ENCODE data around the gene RAB26. TPM values are rescaled to one million over a fixed set of nuclear protein-coding genes. Genes with fewer than 3 reads are reported as not detected.

Gene RAB26
- total and polyA plus RNA-seq, 2 donors (not counting 1 experiment from before 2014, with no cell fraction given) = 0.43 to 2.0 TPM

DNA sequence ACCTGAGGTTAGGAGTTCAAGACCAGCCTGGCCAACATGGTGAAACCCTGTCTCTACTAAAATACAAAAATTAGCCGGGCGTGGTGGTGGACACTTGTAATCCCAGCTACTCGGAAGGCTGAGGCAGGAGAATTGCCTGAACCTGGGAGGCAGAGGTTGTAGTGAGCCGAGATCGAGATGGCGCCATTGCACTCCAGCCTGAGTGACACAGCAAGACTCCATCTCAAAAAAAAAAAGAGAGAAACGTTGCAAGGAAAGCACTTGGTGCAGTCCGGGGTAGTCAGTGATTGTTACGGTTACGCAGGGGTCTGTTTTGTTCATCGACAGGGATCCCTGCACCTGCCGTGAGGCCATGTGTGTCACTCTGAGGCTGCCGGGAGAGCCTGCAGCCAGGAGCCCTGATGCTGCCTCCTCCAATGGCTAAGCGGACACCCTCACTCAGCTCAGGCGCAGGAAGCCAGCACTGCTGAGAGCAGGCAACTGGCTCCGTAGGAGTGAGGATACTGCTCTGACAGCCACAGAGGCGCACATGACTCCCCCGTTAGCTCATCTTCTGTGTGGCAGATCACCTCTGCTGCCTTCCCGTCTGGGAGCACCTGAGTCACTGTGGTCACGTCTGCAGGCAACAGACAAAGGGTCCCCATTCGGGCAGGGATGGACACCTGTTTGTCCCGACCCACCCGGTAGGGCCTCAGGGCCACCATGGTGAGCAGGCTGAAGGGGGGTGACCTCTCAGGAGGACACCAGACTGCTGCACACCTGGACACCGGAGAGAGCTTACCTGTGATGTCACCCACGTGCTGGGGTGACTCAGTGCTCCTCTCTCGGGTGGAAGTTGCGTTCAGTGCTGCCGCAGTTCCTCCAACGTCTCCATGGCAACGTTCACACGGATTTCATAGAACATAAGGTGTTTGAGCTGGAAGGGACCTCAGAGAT lies 5.2 kb upstream of the RAB26 start:
- H3K4me3 ChIP-seq (replicated peaks in 1 of 4; ENCODE audit: control extremely low read depth in 1 of 4, insufficient read depth in 1 of 4, low read depth in 3 of 4, low read length in 4 of 4) = no peak overlapping the region
- H4K20me1 ChIP-seq (ENCODE audit: control insufficient read depth, extremely low read depth, insufficient read depth, low read length) = no peaks in the 10 kb centered on the region
- H3K9ac ChIP-seq (ENCODE audit: insufficient read depth, low read length) = no peak overlapping the region
- DNase-seq (ENCODE audit: low read depth in 2 of 2) = no peak
- H3K27ac ChIP-seq (ENCODE audit: insufficient read depth, low read length) = no peak overlapping the region
- H3K27me3 ChIP-seq (ENCODE audit: control insufficient read depth, insufficient read depth, low read length) = no peaks in the 10 kb centered on the region
- no peaks in the 10 kb centered on the region for H3K9me3 ChIP-seq (ENCODE audit: control insufficient read depth, insufficient read depth, low read depth, low read length)
- TF ChIP-seq, protein P1, sequence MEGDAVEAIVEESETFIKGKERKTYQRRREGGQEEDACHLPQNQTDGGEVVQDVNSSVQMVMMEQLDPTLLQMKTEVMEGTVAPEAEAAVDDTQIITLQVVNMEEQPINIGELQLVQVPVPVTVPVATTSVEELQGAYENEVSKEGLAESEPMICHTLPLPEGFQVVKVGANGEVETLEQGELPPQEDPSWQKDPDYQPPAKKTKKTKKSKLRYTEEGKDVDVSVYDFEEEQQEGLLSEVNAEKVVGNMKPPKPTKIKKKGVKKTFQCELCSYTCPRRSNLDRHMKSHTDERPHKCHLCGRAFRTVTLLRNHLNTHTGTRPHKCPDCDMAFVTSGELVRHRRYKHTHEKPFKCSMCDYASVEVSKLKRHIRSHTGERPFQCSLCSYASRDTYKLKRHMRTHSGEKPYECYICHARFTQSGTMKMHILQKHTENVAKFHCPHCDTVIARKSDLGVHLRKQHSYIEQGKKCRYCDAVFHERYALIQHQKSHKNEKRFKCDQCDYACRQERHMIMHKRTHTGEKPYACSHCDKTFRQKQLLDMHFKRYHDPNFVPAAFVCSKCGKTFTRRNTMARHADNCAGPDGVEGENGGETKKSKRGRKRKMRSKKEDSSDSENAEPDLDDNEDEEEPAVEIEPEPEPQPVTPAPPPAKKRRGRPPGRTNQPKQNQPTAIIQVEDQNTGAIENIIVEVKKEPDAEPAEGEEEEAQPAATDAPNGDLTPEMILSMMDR (conservative IDR thresholded peaks at IDR 0.05 in 1 of 2, IDR thresholded peaks at IDR 0.05 in 1 of 2; ENCODE audit: low read depth in 1 of 2, low read length in 2 of 2) = no peak
- TF ChIP-seq EZH2 (IDR thresholded peaks at IDR 0.05; ENCODE audit: low read length, missing control alignments) = no peak
- H3K4me1 ChIP-seq (ENCODE audit: control insufficient read depth, extremely low read depth, insufficient read depth, low read length) = peaks cover 4% of the 10 kb centered on the region
- no peak overlapping the region for H2AFZ ChIP-seq (ENCODE audit: low read length)
- no peak overlapping the region for H3K4me2 ChIP-seq (ENCODE audit: extremely low read depth, insufficient read depth, low read length)
- H3K79me2 ChIP-seq (ENCODE audit: control insufficient read depth, insufficient read depth, low read length) = no peaks in the 10 kb centered on the region
- no peaks in the 10 kb centered on the region for H3K36me3 ChIP-seq (ENCODE audit: control insufficient read depth, insufficient read depth, low read length)

DNA sequence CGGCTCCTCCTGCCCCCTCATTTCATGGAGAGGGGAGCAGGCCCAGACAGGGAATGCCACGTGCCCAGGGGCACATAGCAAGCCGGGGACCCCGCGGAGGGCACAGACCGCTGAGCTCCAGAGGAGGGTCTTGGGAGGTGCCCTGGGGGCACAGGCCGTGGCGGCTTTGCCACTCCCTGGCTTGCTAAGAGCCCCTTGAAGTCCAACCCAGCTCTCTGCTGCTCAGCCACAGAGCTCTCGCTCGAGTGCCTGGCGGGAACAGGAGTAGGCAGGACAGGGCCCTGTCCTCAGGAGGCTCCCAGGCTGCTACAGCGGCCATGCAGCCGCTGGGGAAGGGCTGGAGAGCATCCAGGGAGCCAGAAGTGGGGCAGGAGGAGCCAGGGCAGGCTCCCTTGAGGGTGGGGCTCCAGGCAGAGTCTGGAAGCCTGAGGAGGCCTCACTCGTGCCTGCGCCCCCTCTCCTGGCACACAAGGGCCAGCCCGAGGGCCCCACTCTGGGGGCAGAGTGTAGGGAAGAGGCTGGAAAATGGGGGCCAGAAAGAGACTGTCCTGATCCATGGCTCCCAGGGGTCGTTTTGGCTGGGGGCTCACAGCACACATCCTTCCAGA lies 4.4 kb upstream of the RAB26 start:
- no peak overlapping the region for H3K4me3 ChIP-seq (replicated peaks in 1 of 4; ENCODE audit: control extremely low read depth in 1 of 4, insufficient read depth in 1 of 4, low read depth in 3 of 4, low read length in 4 of 4)
- no peak overlapping the region for H2AFZ ChIP-seq (ENCODE audit: low read length)
- no peaks in the 10 kb centered on the region for H3K9me3 ChIP-seq (ENCODE audit: control insufficient read depth, insufficient read depth, low read depth, low read length)
- H3K27ac ChIP-seq (ENCODE audit: insufficient read depth, low read length) = no peak overlapping the region
- H3K27me3 ChIP-seq (ENCODE audit: control insufficient read depth, insufficient read depth, low read length) = no peaks in the 10 kb centered on the region
- H3K79me2 ChIP-seq (ENCODE audit: control insufficient read depth, insufficient read depth, low read length) = no peaks in the 10 kb centered on the region
- no peak for DNase-seq (ENCODE audit: low read depth in 2 of 2)
- H3K9ac ChIP-seq (ENCODE audit: insufficient read depth, low read length) = no peak overlapping the region
- no peak overlapping the region for H3K4me2 ChIP-seq (ENCODE audit: extremely low read depth, insufficient read depth, low read length)
- peaks cover 6% of the 10 kb centered on the region for H3K4me1 ChIP-seq (ENCODE audit: control insufficient read depth, extremely low read depth, insufficient read depth, low read length)
- TF ChIP-seq, protein P1 (conservative IDR thresholded peaks at IDR 0.05 in 1 of 2, IDR thresholded peaks at IDR 0.05 in 1 of 2; ENCODE audit: low read depth in 1 of 2, low read length in 2 of 2) = no peak
- TF ChIP-seq EZH2 (IDR thresholded peaks at IDR 0.05; ENCODE audit: low read length, missing control alignments) = no peak
- H4K20me1 ChIP-seq (ENCODE audit: control insufficient read depth, extremely low read depth, insufficient read depth, low read length) = no peaks in the 10 kb centered on the region
- no peaks in the 10 kb centered on the region for H3K36me3 ChIP-seq (ENCODE audit: control insufficient read depth, insufficient read depth, low read length)

DNA sequence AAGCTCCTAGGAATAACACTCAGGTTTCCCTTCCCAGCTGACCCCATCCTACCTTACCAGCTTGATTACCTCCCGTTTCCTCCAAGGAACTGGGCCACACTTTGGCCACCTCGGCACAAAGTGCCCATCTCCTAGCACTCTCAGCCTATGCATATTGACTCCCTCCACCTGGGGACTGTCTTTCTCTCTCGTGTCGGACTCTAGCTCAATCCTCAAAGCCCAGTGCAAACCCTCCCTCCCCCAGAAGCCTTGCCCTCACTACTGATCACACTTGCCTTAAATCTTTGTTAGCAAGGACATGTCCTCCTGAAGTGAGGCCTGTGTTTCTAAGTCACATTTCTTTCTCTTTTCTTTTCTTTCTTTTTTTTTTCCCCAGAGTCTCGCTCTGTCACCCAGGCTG lies 2.6 kb upstream of the RAB26 start:
- Histone ChIP-seq H3K27ac (ENCODE audit: insufficient read depth, low read length) (no peak overlapping the region), H3K79me2 (ENCODE audit: control insufficient read depth, insufficient read depth, low read length) (peaks cover 4% of the 10 kb centered on the region), H3K4me1 (ENCODE audit: control insufficient read depth, extremely low read depth, insufficient read depth, low read length) (peaks cover 21% of the 10 kb centered on the region), H3K27me3 (ENCODE audit: control insufficient read depth, insufficient read depth, low read length) (no peaks in the 10 kb centered on the region), H4K20me1 (ENCODE audit: control insufficient read depth, extremely low read depth, insufficient read depth, low read length) (no peaks in the 10 kb centered on the region), H3K9me3 (ENCODE audit: control insufficient read depth, insufficient read depth, low read depth, low read length) (no peaks in the 10 kb centered on the region), H3K36me3 (ENCODE audit: control insufficient read depth, insufficient read depth, low read length) (peaks cover 3% of the 10 kb centered on the region), H3K4me2 (ENCODE audit: extremely low read depth, insufficient read depth, low read length) (no peak overlapping the region), H2AFZ (ENCODE audit: low read length) (no peak overlapping the region), H3K9ac (ENCODE audit: insufficient read depth, low read length) (no peak overlapping the region), H3K4me3 (replicated peaks in 1 of 4; ENCODE audit: control extremely low read depth in 1 of 4, insufficient read depth in 1 of 4, low read depth in 3 of 4, low read length in 4 of 4) (no peak overlapping the region)
- no peak for TF ChIP-seq EZH2 (IDR thresholded peaks at IDR 0.05; ENCODE audit: low read length, missing control alignments)
- TF ChIP-seq, protein P1 (conservative IDR thresholded peaks at IDR 0.05 in 1 of 2, IDR thresholded peaks at IDR 0.05 in 1 of 2; ENCODE audit: low read depth in 1 of 2, low read length in 2 of 2) = no peak
- no peak for DNase-seq (ENCODE audit: low read depth in 2 of 2)
